GM23338 (cell line): ENCODE data around the gene PFN2.

Source experiments
- CTCF ChIP-seq, 2 experiments: fragments of 200-600 bp in 1 of 2; sonication (generic) in 1 of 2; conservative IDR thresholded peaks; 2 replicates each; pipeline versions ENCODE4 v1.5.1 to v1.6.1; 2016 to 2017; ENCODE audit warnings: antibody characterized with exemption in 2 of 2, low read depth in 2 of 2, mild to moderate bottlenecking in 2 of 2, moderate library complexity in 1 of 2
- ZNF331 ChIP-seq: fragments of 250-450 bp; sonication (Bioruptor Pico); IDR thresholded peaks from 2 replicates; pipeline ENCODE4 v1.5.0; 2020; ENCODE audit warnings: low read depth, mild to moderate bottlenecking, moderate library complexity

- TF ChIP-seq CTCF (conservative IDR thresholded peaks at IDR 0.05; ENCODE audit: low read depth in 2 of 2) (no peak), ZNF331 (no peak)
These were observed 28.3 kb upstream of the PFN2 start for GRCh38 chr3:149998946-149999345.
